Activated CD4-positive, alpha-beta T cell treated with anti-CD3 and anti-CD28 coated beads, Interleukin-2, amount 50 U/mL, for 24 hours (primary cell): Measurements from ENCODE around the gene HORMAD2.
"Not testable (repeated sequence)": the region's sequence is repeated elsewhere in the genome, so short reads cannot be mapped to it uniquely, and the experiment has no call there.

Experiments used
- DNase-seq, 2 donors: peaks; one replicate each; pipeline ENCODE4 v3.0.0-alpha.2; 2020; ENCODE audit warnings: low read depth in 1 of 2, low spot score in 1 of 2

HORMAD2 gene

DNA sequence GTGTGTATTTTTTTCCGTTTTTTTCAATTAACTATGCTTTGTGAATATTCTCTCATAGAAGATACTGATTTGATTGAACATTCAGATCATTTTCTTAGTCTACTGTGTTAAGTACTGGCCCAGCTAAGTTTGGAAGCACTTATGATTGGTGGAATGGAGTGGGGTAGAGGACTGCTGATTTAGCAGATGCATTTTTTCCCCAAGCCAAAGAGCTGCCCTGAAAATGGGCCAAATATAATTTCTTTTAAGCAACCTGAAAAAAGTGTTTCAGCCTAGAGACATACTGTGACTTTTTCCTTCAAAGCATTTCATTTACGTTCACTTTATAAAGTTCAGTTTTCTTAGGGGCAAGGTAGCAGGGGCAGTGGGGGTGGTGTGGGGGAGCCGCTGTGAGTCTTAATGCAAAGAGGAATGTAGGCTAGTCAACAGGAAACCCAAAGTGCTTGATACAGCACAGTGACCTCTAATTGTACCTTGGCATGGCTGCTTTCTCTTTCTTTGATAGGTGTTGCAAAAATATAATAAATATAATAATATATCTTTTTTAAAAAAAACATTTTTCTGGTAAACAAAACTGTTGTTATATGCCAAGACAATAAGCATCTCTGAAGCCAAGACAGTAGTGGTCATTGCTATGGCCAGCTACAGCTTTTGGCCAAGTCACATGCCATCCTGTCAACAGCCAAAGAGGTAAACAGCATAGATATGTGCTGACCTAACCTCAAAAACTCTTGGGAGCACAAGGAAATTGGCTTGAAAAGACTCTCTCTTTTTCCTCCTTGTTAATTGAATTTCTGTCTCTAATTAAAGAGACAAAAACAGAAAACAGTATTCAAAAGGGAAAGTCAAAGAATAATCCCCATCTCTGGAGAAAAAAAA is 107.5 kb downstream of the HORMAD2 start:
- no peak for DNase-seq

DNA sequence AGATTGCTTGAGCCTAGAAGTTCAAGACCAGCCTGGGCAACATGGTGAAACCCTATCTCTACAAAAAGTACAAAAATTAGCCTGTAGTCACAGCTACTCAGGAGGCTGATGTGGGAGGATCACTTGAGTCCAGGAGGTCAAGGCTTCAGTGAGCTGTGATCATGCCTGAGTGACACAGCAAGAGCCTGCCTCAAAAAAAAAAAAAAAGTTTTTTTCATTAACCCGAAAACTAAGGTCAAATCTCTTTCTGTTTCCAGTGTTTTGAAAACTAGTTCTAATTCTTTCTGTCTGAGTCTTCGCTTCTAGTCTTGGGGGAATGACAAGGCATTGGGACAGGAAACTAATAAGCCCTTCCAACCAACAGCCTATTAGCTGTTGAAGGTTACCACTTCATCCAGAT is 108.6 kb downstream of the HORMAD2 start:
- DNase-seq = no peak

DNA sequence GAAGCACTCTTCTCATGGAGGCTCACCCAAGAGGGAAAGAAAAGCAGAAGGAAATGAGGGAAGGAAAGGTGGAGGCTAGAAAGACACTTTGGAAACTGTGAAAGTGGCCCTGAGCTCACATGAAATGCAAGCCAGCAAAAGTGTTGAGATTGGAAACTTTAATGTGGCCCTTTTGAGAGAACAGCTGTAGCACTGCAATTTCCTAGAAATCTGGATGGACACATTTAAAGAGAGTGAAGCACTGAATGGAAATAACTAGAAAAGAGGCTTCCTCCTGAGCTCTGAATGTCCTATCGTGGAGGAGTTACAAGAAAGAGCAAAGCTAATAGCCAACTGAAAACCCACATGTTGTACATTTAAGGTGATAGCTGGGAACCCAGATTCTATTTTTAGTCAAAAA is 110.3 kb downstream of the HORMAD2 start:
- DNase-seq = no peak

DNA sequence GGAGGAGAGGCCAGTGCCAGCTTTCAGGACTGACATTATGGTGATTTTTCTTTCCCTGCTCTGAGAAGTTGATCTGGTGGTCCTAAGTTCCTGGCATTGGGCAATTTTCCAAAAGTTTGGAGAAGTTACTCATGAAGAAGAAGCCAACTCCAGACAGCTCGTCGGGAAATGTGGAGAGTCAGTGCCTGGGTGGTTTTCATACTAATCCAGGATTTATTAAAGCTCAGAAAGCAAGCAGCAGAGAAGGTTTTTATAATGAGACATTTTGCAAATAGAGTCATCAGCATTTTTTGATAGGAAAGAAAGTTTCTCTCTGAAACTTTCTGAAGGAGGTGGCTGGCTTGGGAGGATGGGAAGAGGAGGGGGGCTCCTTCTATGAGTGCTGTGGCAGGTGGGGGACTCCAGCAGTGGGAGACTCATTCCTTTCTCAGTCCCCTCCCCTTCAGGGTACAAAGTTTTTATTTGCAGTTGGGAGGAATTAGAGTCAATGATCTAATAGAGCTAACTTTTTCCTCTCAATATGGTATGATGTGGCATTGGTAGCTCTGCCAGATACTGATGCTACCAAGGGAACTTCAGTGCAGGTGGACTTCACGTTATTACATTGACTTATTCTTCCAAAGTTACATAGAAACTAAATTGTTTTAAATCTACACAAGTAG is 110.9 kb downstream of the HORMAD2 start:
- DNase-seq = no peak

DNA sequence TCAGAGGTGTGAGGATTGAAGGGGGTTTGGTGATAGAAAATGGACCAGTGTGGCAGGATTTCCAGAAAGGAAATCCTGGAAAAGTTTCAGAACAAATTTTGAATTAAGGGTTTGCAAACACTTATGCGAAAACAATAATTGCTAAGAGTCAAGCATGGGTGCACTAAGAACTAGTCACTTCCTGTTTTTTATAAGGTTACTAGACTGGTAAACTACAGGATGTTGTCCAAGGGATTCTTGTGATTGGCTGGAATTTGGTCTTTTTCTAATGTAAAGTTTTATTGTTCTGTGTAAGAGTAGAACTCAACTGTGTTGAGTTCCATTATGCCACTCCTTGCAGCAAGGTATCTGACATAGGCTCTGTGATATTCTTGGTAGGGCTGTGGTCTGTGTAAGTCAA is 112.2 kb downstream of the HORMAD2 start:
- no peak for DNase-seq

DNA sequence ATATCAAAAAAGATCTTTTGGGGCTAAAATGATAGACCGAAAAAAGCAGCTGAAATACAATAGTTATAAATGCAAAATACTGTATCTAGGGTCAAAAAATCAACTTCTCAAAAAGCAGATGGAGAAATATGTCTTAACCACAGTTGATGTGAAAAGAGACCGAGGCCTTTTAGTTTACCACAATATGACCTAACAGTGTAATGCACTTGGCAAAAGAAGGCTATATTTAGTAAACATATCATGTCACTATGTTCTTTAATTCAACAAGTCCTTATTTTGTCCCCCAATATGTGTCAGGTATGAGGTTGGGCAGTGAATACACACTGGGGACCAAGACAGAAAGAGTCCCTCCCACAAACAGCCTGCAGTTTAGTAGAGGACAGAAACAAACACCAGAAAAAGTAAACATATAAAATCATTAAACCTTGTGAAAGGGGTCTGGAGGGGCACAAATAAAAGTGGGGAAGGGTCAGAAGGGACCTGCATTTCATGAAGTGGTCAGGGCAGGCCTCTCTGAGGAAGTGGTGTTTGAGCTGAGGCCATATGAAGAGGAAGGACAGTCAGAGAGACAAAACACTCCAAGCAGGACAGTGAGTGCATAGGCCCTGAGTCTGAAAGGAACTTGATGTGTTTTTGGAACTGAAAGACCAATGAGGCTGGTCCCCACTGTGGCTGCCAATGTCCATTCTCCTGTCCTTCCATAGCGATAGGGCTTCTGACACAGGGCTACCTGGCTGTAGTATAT is 112.9 kb downstream of the HORMAD2 start:
- no peak for DNase-seq

DNA sequence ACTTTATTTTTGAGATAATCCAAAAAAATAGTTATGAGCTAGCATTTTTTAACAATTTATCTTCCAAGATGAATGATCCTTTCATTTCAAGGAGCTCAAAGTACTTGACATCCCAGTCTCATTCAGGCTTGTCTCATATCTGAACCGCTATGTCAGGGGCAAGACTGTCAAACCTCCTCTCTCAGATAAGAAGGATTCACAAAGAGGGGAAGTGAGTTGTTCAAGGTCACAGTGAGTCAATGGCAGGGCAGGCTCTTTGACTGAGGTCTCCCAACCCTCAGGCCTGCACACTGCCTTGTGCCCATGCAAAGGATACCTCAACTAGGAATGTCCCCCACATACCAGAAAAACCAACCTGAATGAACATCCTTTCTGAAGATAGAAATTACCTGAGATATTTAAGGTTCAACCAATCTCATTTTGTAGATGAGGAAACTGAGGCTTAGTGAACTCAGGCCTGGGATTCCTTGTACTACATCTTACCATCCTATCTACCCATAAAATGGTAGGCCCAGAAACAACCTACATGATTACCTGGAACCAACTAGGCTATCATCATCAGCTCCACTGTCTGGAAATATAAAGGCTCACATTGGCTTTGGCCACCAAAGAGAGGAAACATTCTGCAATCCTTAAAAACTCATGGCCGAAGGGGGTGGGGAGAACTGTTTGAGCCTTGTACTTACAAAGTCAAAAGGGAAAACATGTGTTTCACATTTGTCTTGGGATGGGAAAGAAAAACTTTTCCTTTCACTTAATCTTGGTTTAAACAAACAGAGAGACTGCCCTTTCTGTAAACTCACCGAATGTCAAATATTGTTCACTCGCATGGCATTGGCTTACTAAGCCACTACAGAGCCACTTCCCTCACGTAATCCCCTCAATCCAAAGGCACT is 115.2 kb downstream of the HORMAD2 start:
- no peak for DNase-seq

DNA sequence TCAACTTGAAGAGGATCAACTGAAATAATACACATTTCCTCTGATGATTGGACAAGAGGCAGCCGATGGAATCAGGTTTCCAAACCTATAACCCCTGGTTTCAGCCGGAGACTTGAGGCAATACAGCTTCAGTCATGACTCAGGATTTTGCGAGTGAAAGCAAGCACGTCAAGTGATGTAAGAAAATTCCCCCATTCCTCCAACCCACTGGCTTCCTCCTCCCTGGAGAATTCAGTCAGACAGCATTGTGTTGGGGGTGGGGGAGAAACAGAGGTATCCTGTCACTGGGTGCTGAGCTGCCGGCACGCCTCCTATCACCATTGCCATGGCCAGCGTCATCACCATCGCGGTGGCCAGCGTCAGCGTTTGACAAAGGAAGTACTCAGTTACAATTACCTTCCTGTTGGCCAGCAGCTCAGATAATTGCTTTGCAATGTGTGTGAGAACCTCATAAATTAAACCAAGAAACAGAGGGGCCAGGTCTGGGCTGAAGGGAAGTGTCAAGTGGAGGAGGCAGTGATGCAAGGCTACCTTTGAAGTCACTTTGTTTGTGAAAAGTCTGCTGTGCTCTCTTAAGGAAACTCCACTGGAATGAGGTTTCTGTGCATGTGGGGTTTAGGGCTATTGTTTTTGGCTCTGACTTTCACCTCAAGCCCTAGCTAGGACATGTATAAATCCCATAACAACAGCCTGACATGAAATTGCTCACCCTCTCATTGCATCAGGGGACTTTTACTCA is 116.0 kb downstream of the HORMAD2 start:
- peak; percentile 28 to 31 for DNase-seq

DNA sequence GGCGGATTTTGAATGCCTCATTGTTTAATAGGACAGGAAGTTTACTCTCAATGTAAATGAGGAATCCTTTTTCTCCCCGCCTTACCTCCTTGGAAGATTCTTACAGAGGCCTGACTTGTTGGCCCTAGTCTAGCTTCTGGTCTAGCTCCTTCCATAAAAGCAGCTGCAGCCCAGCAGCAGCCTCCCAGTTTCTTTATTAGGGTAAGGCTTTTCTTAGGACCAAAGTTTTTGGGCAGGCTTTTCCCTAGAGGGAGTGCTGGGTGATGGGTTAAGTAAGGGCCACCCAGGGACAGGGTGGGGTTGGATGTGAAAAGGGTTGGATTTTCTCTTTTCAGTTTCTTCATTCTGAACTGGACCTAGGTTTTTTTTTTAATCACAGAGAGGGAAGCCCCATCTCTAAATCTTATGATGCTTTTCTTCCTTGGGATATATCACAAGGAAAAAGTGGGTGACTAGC is 116.6 kb downstream of the HORMAD2 start:
- no peak for DNase-seq

DNA sequence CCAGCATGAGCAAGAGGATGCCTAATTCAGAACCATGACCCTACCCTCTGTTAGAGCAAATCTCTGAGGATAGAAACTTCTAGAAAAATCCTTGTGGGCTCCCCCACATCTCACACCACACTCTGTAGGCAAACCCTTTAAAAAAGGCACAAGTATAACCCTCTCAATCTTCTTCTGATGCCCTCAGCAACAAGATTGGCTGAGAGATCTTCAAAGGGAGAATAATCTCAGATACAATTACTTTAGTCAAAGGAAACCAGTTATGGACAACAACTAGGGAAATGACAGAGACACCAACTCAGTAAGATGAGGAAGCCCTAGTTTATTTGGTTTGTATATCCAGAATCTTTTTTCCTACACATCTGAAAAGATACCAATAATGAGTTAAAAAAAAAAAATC is 117.1 kb downstream of the HORMAD2 start:
- DNase-seq = no peak

DNA sequence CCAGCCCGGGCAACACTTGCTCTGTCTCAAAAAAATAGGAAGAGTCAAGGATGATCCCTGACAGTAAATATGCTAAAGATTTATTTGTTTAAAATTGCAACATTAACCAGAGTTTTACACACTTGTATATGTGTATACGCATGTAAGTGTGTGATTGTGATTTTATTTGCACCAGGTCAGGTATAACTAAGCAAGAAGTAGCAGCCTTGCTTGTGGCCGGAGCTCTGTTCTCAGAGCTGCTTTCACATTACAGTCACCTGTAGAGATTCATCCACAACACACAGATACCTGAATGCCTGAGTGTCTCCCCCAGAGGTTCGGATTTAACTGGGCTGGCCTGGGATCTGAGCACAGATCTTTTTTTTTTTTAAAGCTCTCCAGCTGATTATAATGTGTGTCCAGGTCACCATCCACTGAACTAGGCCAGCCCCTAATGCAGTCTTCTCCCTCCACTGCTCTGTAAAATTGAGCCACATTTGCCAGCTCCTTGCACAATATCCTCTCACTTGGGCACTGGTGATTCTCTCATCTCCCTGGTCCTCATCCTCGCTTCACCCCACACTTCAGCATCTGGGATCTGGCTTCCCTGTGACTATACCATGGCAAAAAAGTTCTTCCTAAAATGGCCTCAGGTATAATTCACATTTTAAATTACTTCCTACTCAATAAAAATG is 118.0 kb downstream of the HORMAD2 start:
- DNase-seq = no peak

DNA sequence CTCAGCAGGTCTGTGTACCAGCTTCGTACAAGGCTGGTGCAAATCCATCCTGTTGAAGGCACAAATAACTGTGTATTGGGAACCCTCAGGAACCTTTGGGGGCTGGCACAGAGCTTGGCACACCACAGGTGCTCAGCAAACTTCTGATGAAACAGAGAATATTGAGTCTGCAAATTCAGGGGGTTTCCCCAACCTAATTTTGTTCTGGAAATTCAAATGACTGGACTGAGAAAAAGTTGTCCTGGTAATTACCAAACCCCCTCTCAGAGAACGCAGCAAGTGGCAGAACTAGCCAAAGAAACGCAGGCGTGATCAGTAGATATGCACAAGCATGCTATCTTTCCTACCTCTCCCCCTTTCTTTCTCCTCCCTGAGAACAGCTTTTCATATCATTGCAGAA is 118.7 kb downstream of the HORMAD2 start:
- DNase-seq = no peak

DNA sequence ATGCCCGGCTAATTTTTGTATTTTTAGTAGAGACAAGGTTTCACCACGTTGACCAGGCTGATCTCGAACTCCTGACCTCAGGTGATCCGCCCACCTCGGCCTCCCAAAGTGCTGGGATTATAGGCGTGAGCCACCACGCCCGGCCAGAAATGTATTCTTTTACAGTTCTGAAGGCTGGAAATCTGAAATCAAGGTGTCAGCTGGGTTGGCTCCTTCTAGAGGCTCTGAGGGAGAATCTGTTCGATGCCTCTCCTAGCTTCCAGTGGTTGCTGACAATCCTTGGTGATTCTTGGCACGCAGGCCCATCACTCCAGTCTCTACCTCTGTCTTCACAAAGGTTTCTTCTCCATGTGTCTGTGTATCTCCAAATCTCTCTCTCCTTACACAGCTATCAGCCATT is 120.6 kb downstream of the HORMAD2 start:
- DNase-seq = not testable (repeated sequence)

DNA sequence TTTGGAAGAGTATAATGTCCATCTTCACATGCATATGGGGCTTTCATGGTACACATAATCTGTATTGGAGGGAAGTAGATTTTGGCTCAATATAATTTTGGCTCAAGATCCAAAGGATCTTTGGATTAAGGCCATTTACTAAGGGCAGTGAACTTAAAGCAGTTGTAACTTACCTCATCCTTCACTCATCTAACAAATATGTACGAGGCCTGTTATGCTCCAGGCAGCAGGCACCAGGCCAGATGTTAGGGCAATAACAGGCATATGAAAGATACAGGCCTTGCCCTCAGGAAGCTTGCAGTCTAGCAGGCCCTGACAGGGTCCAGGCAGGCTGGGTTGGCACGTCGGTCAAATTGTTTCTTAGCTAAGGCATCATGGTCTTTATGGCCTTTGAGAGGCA is 121.7 kb downstream of the HORMAD2 start:
- no peak for DNase-seq

DNA sequence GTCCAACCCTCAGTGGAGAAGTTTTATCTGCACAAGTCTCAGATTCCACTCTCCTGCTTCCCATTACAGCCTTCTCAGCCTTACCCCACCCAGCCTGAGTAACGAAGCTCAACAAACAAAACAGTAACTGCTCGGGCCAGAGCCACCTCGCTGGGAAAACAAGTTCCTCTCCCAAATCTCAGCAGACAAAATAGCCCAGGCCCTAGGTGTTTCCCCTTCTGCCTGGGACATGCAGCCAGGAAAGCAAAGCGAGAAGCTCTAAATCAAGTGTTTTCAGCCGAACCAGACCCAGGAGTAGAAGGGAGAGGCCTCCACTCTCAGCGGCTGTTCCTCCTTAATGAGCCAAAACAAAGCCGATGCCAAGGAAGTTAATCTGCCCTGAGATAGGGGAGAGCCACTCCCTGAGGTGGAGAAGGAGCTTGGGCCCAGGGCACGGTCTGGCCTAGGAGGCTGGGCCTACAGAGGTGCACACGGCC is 122.3 kb downstream of the HORMAD2 start:
- DNase-seq = no peak

DNA sequence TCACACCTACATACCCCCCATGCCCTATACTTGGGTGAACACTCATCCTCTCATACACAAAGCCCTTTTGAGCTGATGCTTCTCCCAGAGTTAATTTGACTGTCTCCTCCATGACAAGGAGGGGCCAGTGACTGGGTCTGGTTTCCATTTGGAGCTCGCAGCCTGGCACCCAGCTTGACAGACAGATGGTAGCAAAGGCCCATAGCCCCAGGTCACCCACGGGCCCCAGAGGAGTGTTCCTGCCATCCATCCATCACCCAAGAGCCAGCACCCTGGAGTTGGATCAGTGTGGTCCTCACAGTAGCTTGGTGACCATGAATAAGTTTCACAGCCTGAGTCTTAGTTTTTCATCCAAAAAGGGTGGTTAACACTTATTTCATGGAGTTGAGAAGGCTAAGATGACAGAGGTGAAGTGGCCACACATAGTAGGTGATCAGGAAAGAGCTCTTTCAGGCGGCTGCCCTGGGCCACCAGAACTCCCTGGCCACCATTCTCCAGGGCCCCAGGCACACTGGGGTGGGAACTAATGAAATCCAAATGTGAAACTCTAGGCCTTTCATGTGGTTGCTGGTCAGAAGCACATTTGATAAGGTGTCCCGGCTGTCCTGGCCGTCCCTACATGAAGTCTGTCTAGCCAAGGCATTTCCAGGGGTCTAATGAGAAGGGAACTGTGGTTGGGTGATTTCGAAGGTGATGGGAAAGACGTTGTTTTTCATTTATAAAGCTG is 123.9 kb downstream of the HORMAD2 start:
- DNase-seq = no peak

DNA sequence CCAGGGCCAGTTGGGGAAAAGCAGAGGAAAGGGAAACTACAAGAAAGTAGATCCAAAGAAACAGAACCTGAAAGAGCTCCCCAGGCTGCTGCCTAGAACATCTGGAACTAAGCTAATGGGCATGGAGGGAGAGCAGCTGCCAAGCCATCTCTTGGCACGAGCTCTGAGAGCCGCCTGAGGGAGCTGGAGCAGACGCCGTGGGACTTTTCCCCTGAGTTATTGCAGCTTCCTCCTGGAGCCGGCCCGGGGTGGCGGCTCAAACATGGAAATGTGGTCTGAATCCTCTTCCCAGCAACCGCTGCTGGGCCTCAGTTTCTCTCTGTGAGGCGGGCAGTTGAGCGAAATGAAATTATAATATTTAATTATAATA is 124.5 kb downstream of the HORMAD2 start:
- no peak for DNase-seq

DNA sequence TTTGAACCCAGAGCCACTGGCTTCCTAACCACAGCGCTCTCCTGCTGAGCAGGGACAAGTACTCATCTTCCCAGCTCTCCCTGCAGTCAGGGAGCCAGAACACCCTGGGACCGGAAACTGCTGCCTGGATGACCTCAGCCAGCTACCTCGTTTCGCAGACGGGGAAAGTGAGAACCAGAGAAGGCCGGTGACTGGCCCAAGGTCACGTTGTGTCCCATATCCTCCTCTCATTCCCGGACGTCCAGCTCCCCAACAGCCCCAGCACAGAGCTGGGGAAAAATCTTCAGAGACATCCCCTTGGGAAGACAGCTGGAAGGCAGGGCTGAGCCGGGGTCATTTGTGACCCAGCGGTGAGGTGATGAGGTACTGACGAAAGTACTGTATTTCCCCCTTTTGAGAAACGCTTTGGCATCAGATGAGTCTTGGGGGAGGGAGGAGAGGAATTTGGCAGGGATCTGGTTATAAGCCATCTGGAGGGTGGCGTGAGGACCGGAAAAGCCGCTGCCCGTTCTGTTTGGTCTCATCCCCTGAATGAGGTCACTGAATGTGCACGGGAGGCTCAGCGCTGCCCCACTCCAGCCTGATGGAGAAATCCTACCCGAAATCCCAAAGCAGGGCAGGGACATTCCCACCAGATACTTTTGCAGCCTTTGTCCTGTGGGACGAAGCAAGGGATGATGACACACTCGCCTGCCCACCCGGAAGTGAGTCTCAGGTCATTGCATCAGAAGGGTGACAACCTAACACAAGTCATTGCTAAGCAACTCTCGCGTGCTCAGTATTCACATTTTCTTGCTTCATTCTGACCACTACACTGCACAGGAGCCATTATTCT is 125.2 kb downstream of the HORMAD2 start:
- no peak for DNase-seq
